Panc1 (cell line): ENCODE measurements around the gene PPP1R1B. TPM values are rescaled to one million over a fixed set of nuclear protein-coding genes. Genes with fewer than 3 reads are reported as not detected.

Experiments
- ATAC-seq: fragments of 200-7000 bp; cut with Tn5 transposase; 2 replicates; pipeline ENCODE4 v1.9.1; 2020; ENCODE audit warnings: mild to moderate bottlenecking, moderate library complexity
- BruUV-seq: library from RNA; stranded (reverse); fragments of 400-500 nt; replicated peaks from 2 replicates; lab custom pipeline; 2021; lab: Mats Ljungman, UMichigan
- CTCF ChIA-PET: fragments of 300-600 bp; sonication (Branson Sonifier 250); formaldehyde crosslinking; loops from one replicate; lab custom pipeline; 2022; ENCODE audit warnings: antibody characterized with exemption; lab: Charles Lee
- POLR2A ChIA-PET: fragments of 300-600 bp; sonication (Branson Sonifier 250); formaldehyde crosslinking; loops from one replicate; lab custom pipeline; 2022; ENCODE audit warnings: antibody characterized with exemption; lab: Charles Lee
- DNase-seq: peaks from one replicate; pipeline ENCODE4 v3.0.0-alpha.2; 2010; ENCODE audit warnings: low read depth, low spot score
- H3K27ac ChIP-seq: 2 replicates; pipeline ENCODE4 v1.5.1; 2011; ENCODE audit warnings: mild to moderate bottlenecking, low read length, inconsistent platforms
- H3K27me3 ChIP-seq: fragments of 200-500 bp; sonication (Bioruptor generic); 2 replicates; pipeline ENCODE4 v1.6.0; 2014; ENCODE audit warnings: low read length, inconsistent platforms; ENCODE audit not compliant: control insufficient read depth, insufficient read depth
- H3K36me3 ChIP-seq: fragments of 200-500 bp; sonication (Bioruptor generic); 2 replicates; pipeline ENCODE4 v1.5.1; 2014; ENCODE audit warnings: inconsistent platforms, mild to moderate bottlenecking, low read length, moderate library complexity; ENCODE audit not compliant: control insufficient read depth, insufficient read depth
- H3K4me1 ChIP-seq: 2 replicates; pipeline ENCODE4 v1.5.1; 2011; ENCODE audit warnings: inconsistent platforms, mild to moderate bottlenecking, low read length, moderate library complexity; ENCODE audit not compliant: control insufficient read depth, insufficient read depth
- H3K4me3 ChIP-seq, 2 experiments: 2 replicates each; pipeline ENCODE4 v1.5.1; 2011 to 2012; ENCODE audit warnings: low read depth in 2 of 2, low read length in 2 of 2, mild to moderate bottlenecking in 2 of 2, inconsistent platforms in 1 of 2, moderate library complexity in 1 of 2
- H3K9me3 ChIP-seq: fragments of 200-500 bp; sonication (Bioruptor generic); 2 replicates; pipeline ENCODE4 v1.5.1; 2014; ENCODE audit warnings: low read depth, mild to moderate bottlenecking, inconsistent platforms, low read length, moderate library complexity; ENCODE audit not compliant: control insufficient read depth, insufficient read depth
- CTCF ChIP-seq: fragments of 450-650 bp; IDR thresholded peaks from 2 replicates; pipeline ENCODE4 v1.5.1; 2017; ENCODE audit warnings: mild to moderate bottlenecking
- POLR2AphosphoS5 ChIP-seq: IDR thresholded peaks from 2 replicates; pipeline ENCODE4 v1.6.1; 2012; ENCODE audit warnings: mild to moderate bottlenecking, low read depth, low read length, moderate library complexity
- REST ChIP-seq, 2 experiments: IDR thresholded peaks; 2 replicates each; pipeline ENCODE4 v1.6.1; 2011 to 2012; ENCODE audit warnings: low read depth in 2 of 2, control low read depth in 1 of 2, low read length in 1 of 2, mild to moderate bottlenecking in 1 of 2, moderate library complexity in 1 of 2; ENCODE audit not compliant: insufficient read depth in 1 of 2
- SIN3A ChIP-seq: IDR thresholded peaks from 2 replicates; pipeline ENCODE4 v1.6.1; 2012; ENCODE audit warnings: low read depth, mild to moderate bottlenecking, low read length, moderate library complexity, borderline replicate concordance; ENCODE audit not compliant: insufficient read depth
- TCF7L2 ChIP-seq: IDR thresholded peaks from 2 replicates; pipeline ENCODE4 v1.6.1; 2011; ENCODE audit warnings: mild to moderate bottlenecking, low read depth, low read length, inconsistent platforms
- in situ Hi-C: cut with HindIII; loops from 2 replicates; pipeline ENCODE4 v1.10.0; 2016; ENCODE audit warnings: low sequenced_read_pairs, low pct_unique_long_range_greater_than_20kb
- intact Hi-C: fragments of 100-400 bp; cut with micrococcal nuclease; formaldehyde crosslinking; loops from one replicate; pipeline ENCODE4 v1.10.0; 2022; ENCODE audit not compliant: unreplicated experiment
- total RNA-seq: library from RNA; stranded (reverse); gene quantifications from one replicate; pipeline ENCODE4 v1.2.1, GENCODE V29; 2021; ENCODE audit not compliant: unreplicated experiment

The PPP1R1B gene
- total RNA-seq, 1 experiment from 2014 or later: 45.7 TPM

GRCh38 chr17:39596543-39597267 is 30.0 kb upstream of the PPP1R1B start:
- in situ Hi-C loops (no loop called here), intact Hi-C loops (no loop called here)
- Histone ChIP-seq H3K27me3 (peaks cover 14% of the 10 kb centered on the region; the same call in 1 of the 2 replicates), H3K4me1 (peaks cover 12% of the 10 kb centered on the region; the same call in 1 of the 2 replicates), H3K9me3 (no peaks in the 10 kb centered on the region), H3K4me3 (no peak overlapping the region), H3K27ac (no peak overlapping the region), H3K36me3 (no peaks in the 10 kb centered on the region)
- no TSS peak for BruUV-seq
- no peak for ATAC-seq
- TF ChIP-seq CTCF: no peak
- no peak for TF ChIP-seq POLR2AphosphoS5
- TF ChIP-seq REST (IDR thresholded peaks at IDR 0.05; ENCODE audit: insufficient read depth in 1 of 2, low read depth in 2 of 2, low read length in 1 of 2): no peak
- no peak for TF ChIP-seq TCF7L2
- TF ChIP-seq SIN3A: no peak
- ChIA-PET CTCF (no interaction called here), POLR2A (interaction anchor here (0.7 kb wide), 1 partner anchor 384 kb away, joined by 4 read pairs; the partner anchor contains the start of gene PSMD3)
- DNase-seq: no peak

GRCh38 chr17:39597372-39598046 is 29.2 kb upstream of the PPP1R1B start:
- POLR2A ChIA-PET: interaction anchor here (0.7 kb wide), 1 partner anchor 383 kb away, joined by 4 read pairs; the partner anchor contains the start of gene PSMD3
- CTCF ChIA-PET: no interaction called here

More at GRCh38 chr17:39597372-39598046, 29.2 kb upstream of the PPP1R1B start:
- Histone ChIP-seq H3K4me3 (no peak overlapping the region), H3K27ac (no peak overlapping the region), H3K4me1 (peaks cover 12% of the 10 kb centered on the region; the same call in 1 of the 2 replicates), H3K36me3 (no peaks in the 10 kb centered on the region), H3K9me3 (no peaks in the 10 kb centered on the region), H3K27me3 (peaks cover 16% of the 10 kb centered on the region; the same call in 1 of the 2 replicates)
- intact Hi-C loops (no loop called here), in situ Hi-C loops (no loop called here)
- no TSS peak for BruUV-seq
- TF ChIP-seq POLR2AphosphoS5 (no peak), CTCF (no peak), TCF7L2 (no peak), SIN3A (no peak), REST (IDR thresholded peaks at IDR 0.05; ENCODE audit: insufficient read depth in 1 of 2, low read depth in 2 of 2, low read length in 1 of 2) (no peak)
- no peak for DNase-seq
- ATAC-seq: 0 out of 2 replicates have a peak, but pooled peaks have one; percentile 47
